ENCODE results near the gene SNRNP200. TPM values are rescaled to one million over a fixed set of nuclear protein-coding genes. Genes with fewer than 3 reads are reported as not detected.

Gene SNRNP200
- total RNA-seq, 1 donor from 2014 or later, result 40.4 TPM

GRCh38 chr2:96251721-96252292 is 53.5 kb downstream of the SNRNP200 start:
- DNase-seq, result no peak

GRCh38 chr2:96250188-96250587 is 55.2 kb downstream of the SNRNP200 start:
- no peak for DNase-seq

GRCh38 chr2:96249654-96250053 is 55.7 kb downstream of the SNRNP200 start:
- DNase-seq, result no peak

- DNase-seq, result no peak
These were observed 56.7 kb downstream of the SNRNP200 start for GRCh38 chr2:96248624-96249023.

- no peak for DNase-seq
These were observed 57.5 kb downstream of the SNRNP200 start for GRCh38 chr2:96247896-96248295.

- no peak for DNase-seq
These were observed 58.3 kb downstream of the SNRNP200 start for GRCh38 chr2:96247009-96247408.

- DNase-seq, result no peak
These were observed 59.5 kb downstream of the SNRNP200 start for GRCh38 chr2:96245609-96246390.

GRCh38 chr2:96243843-96244242 is 61.5 kb downstream of the SNRNP200 start:
- DNase-seq, result no peak

GRCh38 chr2:96241900-96242611 is 63.3 kb downstream of the SNRNP200 start:
- DNase-seq, result no peak

- DNase-seq, result no peak
These were observed 64.1 kb downstream of the SNRNP200 start for GRCh38 chr2:96241227-96241626.

- no peak for DNase-seq
These were observed 64.9 kb downstream of the SNRNP200 start for GRCh38 chr2:96240341-96241038.

GRCh38 chr2:96239745-96240264 is 65.5 kb downstream of the SNRNP200 start:
- DNase-seq, result no peak

GRCh38 chr2:96239091-96239490 is 66.3 kb downstream of the SNRNP200 start:
- no peak for DNase-seq

GRCh38 chr2:96238266-96238665 is 67.1 kb downstream of the SNRNP200 start:
- DNase-seq, result no peak

- no peak for DNase-seq
These were observed 68.5 kb downstream of the SNRNP200 start for GRCh38 chr2:96236882-96237281.

GRCh38 chr2:96233880-96234316 is 71.4 kb downstream of the SNRNP200 start:
- no peak for DNase-seq

- no peak for DNase-seq
These were observed 71.9 kb downstream of the SNRNP200 start for GRCh38 chr2:96233436-96233835.

- DNase-seq, result no peak
These were observed 74.0 kb downstream of the SNRNP200 start for GRCh38 chr2:96231316-96231715.

- DNase-seq, result no peak
These were observed 80.3 kb downstream of the SNRNP200 start for GRCh38 chr2:96225016-96225533.

Data from occipital lobe (tissue), 2 donors.